ENCODE measurements around the gene ITIH5.
A peak's percentile ranks its signal among the peaks of the same experiment; 100 is the strongest.

ITIH5 gene

GRCh38 chr10:7532723-7533498 lies 133.9 kb downstream of the ITIH5 start:
- no peak for DNase-seq (ENCODE audit: low read depth)
- H3K4me3 ChIP-seq (ENCODE audit: low read depth, low read length): no peak overlapping the region
- TF ChIP-seq, protein P1, sequence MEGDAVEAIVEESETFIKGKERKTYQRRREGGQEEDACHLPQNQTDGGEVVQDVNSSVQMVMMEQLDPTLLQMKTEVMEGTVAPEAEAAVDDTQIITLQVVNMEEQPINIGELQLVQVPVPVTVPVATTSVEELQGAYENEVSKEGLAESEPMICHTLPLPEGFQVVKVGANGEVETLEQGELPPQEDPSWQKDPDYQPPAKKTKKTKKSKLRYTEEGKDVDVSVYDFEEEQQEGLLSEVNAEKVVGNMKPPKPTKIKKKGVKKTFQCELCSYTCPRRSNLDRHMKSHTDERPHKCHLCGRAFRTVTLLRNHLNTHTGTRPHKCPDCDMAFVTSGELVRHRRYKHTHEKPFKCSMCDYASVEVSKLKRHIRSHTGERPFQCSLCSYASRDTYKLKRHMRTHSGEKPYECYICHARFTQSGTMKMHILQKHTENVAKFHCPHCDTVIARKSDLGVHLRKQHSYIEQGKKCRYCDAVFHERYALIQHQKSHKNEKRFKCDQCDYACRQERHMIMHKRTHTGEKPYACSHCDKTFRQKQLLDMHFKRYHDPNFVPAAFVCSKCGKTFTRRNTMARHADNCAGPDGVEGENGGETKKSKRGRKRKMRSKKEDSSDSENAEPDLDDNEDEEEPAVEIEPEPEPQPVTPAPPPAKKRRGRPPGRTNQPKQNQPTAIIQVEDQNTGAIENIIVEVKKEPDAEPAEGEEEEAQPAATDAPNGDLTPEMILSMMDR (IDR thresholded peaks at IDR 0.05; ENCODE audit: low read depth, low read length): no peak
- no peak for TF ChIP-seq POLR2A (IDR thresholded peaks at IDR 0.05; ENCODE audit: extremely low read depth, insufficient read length)
- TF ChIP-seq MAX (IDR thresholded peaks at IDR 0.05; ENCODE audit: low read depth, low read length): no peak
- TF ChIP-seq MYC (IDR thresholded peaks at IDR 0.05; ENCODE audit: low read depth, low read length): no peak

DNA sequence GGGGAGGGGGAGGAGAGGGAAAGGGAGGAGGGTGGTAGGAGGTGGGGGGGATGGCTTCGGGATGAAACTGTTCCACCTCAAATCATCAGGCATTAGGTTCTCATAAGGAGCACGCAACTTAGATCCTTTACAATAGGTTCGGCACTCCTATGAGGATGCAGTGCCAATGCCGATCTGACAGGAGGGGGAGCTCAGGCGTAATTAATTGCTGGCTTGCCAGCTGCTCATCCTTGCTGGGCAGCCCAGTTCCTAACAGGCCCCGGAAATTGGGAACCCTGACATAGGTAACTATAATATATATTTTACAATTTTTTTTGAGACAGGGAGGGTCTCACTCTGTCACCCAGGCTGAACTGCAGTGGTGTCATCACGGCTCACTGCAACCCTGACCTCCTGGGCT lies 137.1 kb downstream of the ITIH5 start:
- TF ChIP-seq, protein P1 (IDR thresholded peaks at IDR 0.05; ENCODE audit: low read depth, low read length): no peak
- no peak for TF ChIP-seq POLR2A (IDR thresholded peaks at IDR 0.05; ENCODE audit: extremely low read depth, insufficient read length)
- TF ChIP-seq MAX (IDR thresholded peaks at IDR 0.05; ENCODE audit: low read depth, low read length): no peak
- no peak for TF ChIP-seq MYC (IDR thresholded peaks at IDR 0.05; ENCODE audit: low read depth, low read length)
- no peak overlapping the region for H3K4me3 ChIP-seq (ENCODE audit: low read depth, low read length)
- DNase-seq (ENCODE audit: low read depth): peak; percentile 12

GRCh38 chr10:7527468-7527867 lies 139.3 kb downstream of the ITIH5 start:
- TF ChIP-seq MYC (IDR thresholded peaks at IDR 0.05; ENCODE audit: low read depth, low read length): no peak
- TF ChIP-seq, protein P1 (IDR thresholded peaks at IDR 0.05; ENCODE audit: low read depth, low read length): no peak
- no peak for TF ChIP-seq POLR2A (IDR thresholded peaks at IDR 0.05; ENCODE audit: extremely low read depth, insufficient read length)
- TF ChIP-seq MAX (IDR thresholded peaks at IDR 0.05; ENCODE audit: low read depth, low read length): no peak
- DNase-seq (ENCODE audit: low read depth): no peak
- H3K4me3 ChIP-seq (ENCODE audit: low read depth, low read length): no peak overlapping the region

- TF ChIP-seq MAX (IDR thresholded peaks at IDR 0.05; ENCODE audit: low read depth, low read length) (no peak), MYC (IDR thresholded peaks at IDR 0.05; ENCODE audit: low read depth, low read length) (no peak), POLR2A (IDR thresholded peaks at IDR 0.05; ENCODE audit: extremely low read depth, insufficient read length) (no peak)
- TF ChIP-seq, protein P1 (IDR thresholded peaks at IDR 0.05; ENCODE audit: low read depth, low read length): no peak
- H3K4me3 ChIP-seq (ENCODE audit: low read depth, low read length): no peak overlapping the region
- no peak for DNase-seq (ENCODE audit: low read depth)
Observed at GRCh38 chr10:7526017-7526400, 140.8 kb downstream of the ITIH5 start.

DNA sequence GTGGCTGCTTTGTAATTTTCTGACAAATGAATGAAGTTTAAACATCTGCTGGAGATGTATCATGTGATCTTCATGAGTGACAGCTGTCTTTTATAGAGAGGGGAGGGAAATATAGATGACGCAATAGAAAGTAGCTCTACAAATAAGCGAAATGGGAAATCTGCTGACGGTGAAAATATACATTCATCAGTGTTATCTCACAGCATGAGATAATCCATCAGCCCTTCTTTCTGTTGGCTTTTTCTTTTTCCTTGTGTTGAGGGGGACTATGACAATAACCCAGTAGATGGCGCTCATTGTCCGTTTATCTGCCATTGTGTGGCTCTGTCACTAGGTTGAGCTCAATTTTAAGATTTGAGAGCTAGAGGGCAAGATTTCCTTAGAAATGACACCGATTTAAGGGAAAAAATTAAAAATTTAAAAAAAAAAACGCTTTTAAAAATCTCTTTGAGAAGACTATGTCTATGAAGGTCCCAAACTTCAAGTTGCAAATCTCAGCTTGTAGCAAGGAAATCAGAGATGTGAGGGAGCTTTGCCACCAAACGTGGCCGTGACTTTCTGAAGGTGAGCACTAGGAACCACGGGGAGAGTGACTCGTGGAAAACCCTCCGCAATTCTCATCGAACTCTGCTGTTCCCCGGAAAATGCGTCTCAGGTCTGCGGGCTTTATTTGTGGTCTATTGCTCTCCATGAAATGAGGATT lies 141.3 kb downstream of the ITIH5 start:
- no peak overlapping the region for H3K4me3 ChIP-seq (ENCODE audit: low read depth, low read length)
- peak; percentile 65 for DNase-seq (ENCODE audit: low read depth)
- no peak for TF ChIP-seq MAX (IDR thresholded peaks at IDR 0.05; ENCODE audit: low read depth, low read length)
- no peak for TF ChIP-seq MYC (IDR thresholded peaks at IDR 0.05; ENCODE audit: low read depth, low read length)
- TF ChIP-seq, protein P1 (IDR thresholded peaks at IDR 0.05; ENCODE audit: low read depth, low read length): peak; percentile 60
- no peak for TF ChIP-seq POLR2A (IDR thresholded peaks at IDR 0.05; ENCODE audit: extremely low read depth, insufficient read length)

Data from NB4 (cell line).